ENCODE measurements around the gene MBOAT2.
"Not testable (repeated sequence)": the region's sequence is repeated elsewhere in the genome, so short reads cannot be mapped to it uniquely, and the experiment has no call there.

Gene MBOAT2, protein sequence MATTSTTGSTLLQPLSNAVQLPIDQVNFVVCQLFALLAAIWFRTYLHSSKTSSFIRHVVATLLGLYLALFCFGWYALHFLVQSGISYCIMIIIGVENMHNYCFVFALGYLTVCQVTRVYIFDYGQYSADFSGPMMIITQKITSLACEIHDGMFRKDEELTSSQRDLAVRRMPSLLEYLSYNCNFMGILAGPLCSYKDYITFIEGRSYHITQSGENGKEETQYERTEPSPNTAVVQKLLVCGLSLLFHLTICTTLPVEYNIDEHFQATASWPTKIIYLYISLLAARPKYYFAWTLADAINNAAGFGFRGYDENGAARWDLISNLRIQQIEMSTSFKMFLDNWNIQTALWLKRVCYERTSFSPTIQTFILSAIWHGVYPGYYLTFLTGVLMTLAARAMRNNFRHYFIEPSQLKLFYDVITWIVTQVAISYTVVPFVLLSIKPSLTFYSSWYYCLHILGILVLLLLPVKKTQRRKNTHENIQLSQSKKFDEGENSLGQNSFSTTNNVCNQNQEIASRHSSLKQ

GRCh38 chr2:9003616-9004337, at the start of gene MBOAT2:
TSS of gene MBOAT2 (minus strand) at chr2:9003684. CDS start at chr2:9003614, 70 bp downstream.
- peak; percentile 26 to 40 (median 36) for DNase-seq (ENCODE audit: low read depth in 2 of 3, low spot score in 2 of 3)

- DNase-seq (ENCODE audit: low read depth in 2 of 3, low spot score in 2 of 3): no peak
These were observed 49.5 kb upstream of the MBOAT2 start for GRCh38 chr2:9052821-9053533.

- not testable (repeated sequence) for DNase-seq (ENCODE audit: low read depth in 2 of 3, low spot score in 2 of 3)
These were observed 48.0 kb upstream of the MBOAT2 start for GRCh38 chr2:9051451-9051850.

DNA sequence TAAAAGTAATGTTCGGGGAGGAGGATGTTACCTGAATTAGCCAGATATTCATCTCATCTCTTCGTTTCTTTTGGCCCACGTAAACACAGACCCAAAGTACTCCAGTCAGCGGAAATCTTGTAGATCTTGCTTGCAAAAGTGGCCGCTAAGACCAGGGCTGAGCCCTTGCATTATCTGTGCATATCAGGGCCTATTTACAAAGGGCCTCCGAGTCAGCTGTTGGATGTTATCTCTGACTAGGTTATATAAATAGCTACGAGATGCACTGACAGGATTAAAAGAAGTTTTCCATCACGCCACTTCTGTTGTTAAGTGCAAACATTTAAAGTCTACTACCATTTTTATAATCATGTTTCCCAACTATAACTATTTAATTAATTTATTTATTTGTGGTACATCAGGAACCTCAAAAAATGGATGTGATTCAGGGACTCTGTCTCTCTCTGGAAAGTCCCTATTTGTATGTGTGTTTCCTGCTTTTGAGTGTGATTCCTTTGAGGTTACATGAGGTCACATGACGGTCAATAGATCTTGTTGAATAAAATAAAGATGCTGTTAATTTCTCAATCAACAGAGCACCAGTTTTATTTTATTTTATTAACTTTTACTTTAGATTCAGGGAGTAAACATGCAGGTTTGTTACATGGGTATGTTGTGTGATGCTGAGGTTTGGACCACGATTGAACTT, 46.8 kb upstream of the MBOAT2 start:
- no peak for DNase-seq (ENCODE audit: low read depth in 2 of 3, low spot score in 2 of 3)

DNA sequence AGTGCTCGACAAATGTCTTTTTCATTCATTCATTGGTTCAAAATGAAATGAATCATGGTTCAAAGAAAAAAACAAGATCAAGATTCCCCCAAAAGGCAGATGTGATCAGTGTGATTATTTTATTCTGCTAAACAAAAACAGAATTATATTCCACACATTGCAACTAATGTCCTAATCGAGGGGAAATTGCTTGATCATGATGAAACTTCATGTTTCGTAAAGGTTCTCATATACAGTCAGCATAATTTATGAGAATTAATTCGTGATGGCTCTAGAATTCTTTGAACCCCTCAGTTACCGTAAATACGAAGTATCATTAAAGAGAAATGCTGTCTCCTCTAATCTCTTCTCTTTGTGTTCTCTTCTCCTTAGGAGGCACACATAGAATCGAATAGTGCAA, 42.1 kb upstream of the MBOAT2 start:
- no peak for DNase-seq (ENCODE audit: low read depth in 2 of 3, low spot score in 2 of 3)

GRCh38 chr2:9043491-9043890, 40.0 kb upstream of the MBOAT2 start:
- not testable (repeated sequence) for DNase-seq (ENCODE audit: low read depth in 2 of 3, low spot score in 2 of 3)

DNA sequence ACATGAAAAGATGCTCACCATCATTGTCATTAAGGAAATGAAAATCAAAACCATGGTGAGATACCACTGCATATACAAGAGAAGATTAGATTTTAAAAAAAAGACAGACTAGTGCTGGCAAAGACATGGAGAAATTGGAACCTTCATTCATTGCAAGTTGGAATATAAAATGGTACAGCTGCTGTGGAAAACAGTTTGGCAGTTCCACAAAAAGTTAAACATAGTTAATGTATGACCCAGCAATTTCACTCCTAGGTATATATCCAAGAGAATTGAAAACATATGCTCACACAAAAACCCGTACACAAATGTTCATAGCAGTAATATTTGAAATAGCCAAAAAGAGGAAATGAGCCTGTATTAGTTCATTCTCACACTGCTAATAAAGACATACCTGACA, 33.7 kb upstream of the MBOAT2 start:
- DNase-seq (ENCODE audit: low read depth in 2 of 3, low spot score in 2 of 3): no peak

DNA sequence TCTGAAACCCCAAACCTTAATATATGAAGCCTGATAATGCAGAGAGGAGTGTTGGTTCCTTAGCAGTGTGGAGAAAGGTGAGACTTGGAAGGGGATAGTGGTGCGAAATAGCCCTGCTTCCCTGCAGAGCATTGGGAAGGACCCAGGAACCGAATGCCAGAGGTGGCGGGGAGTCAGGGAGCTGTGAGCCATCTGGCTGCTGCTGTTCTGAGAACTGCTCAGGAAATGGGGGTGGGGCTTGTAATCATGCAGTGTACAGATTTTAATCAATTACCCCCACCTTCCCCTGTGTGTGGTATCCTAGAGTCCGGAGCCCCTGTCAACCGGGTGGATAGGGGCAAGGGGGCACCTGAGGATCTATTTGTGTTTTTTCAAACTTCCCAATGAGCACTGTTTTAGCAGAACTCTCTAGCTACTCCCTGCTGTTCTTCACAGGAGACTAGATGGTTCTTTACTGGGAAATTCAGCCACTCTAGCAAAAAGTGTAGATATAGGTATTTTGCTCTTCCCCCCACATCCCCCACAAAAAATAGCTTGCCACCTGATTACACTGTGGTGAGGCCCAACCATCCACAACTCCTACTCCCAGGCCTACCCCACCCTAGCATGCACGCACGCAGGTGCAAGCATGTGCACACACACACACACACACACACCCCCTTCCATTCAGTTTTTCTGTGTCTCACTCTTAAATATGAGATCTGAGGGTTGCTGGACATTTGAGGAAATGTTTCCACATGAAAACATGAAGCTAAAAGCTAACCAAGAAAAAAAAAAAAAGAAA, 30.1 kb upstream of the MBOAT2 start:
- DNase-seq (ENCODE audit: low read depth in 2 of 3, low spot score in 2 of 3): no peak

GRCh38 chr2:9032536-9033255, 29.2 kb upstream of the MBOAT2 start:
- no peak for DNase-seq (ENCODE audit: low read depth in 2 of 3, low spot score in 2 of 3)

GRCh38 chr2:9032121-9032520, 28.6 kb upstream of the MBOAT2 start:
- no peak for DNase-seq (ENCODE audit: low read depth in 2 of 3, low spot score in 2 of 3)

GRCh38 chr2:9031246-9031645, 27.8 kb upstream of the MBOAT2 start:
- no peak for DNase-seq (ENCODE audit: low read depth in 2 of 3, low spot score in 2 of 3)

DNA sequence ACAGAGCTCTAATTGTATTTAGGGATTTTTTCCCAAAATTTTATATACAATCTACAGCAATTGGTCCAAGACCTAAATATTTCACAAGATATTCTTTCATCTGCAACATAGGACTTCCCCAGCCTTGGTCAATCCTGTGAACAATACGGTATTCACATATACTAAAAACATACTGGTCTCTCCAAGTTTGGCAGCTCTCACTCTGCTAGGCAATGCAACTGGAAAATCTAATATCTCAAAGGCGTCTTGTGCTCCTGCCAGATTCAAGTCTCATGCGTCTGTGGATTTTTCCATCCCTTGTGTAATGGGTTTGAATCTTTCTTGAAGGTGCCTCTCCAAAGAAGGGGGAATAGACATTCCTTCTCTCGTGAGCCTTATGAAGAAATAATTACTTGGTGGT, 27.4 kb upstream of the MBOAT2 start:
- DNase-seq (ENCODE audit: low read depth in 2 of 3, low spot score in 2 of 3): no peak

DNA sequence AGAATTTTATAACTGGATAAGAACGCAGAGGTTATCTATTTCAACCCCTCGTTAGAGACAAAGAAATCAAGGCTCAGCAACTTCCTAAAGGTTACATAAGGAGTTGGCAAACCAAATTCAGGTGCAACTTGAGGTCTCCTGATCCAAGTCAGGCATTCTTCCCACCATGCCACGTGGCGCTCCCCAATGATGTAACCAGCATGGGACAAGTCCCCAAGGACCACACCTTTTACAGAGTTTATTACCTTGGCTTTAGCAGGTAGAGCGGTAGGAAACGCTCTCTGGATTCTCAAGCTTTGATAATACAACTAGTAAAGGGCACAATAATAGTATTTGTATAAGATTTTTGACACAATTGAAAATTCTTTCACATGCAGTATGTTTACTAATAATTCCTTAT, 26.7 kb upstream of the MBOAT2 start:
- DNase-seq (ENCODE audit: low read depth in 2 of 3, low spot score in 2 of 3): no peak

DNA sequence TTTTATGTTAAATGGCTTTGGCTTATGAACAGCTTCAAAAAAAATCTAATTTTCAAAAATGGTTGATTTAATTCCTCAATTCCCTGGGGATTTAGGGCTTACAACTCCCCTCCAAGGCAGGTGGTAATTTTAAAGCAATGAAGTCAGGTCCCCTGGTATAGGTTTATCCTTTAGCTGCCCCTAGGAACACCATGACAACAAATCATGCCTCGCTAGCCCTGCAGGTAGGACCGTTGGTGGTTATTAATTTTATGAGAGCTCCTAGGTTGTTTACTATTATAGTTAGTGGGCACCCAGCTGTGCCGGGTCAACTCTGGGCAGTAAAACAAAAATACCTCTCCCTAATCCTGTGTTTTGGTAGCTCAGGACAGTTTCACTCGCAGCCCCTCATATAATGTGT, 26.2 kb upstream of the MBOAT2 start:
- no peak for DNase-seq (ENCODE audit: low read depth in 2 of 3, low spot score in 2 of 3)

- no peak for DNase-seq (ENCODE audit: low read depth in 2 of 3, low spot score in 2 of 3)
These were observed 24.4 kb upstream of the MBOAT2 start for GRCh38 chr2:9027884-9028283.

DNA sequence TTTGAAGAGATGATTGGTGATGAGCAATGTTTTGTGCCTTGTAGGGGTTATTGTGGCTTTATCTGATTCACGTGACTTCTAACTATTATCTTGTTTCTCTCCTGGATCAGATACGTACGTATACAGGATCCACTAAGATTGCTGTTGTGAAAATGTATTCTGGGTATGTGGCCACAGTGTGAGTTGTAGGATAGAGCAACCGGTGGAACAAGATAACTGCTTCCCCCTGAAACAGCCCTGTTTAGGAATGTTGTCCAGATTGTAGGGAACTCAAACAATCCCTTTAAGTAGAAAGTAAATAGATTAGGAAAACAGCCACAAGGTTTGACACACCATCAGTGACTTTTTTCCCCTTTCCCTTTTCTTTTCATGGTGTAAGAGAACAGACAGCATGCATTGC, 22.3 kb upstream of the MBOAT2 start:
- DNase-seq (ENCODE audit: low read depth in 2 of 3, low spot score in 2 of 3): no peak

- DNase-seq (ENCODE audit: low read depth in 2 of 3, low spot score in 2 of 3): no peak
These were observed 21.1 kb upstream of the MBOAT2 start for GRCh38 chr2:9024575-9024974.

- no peak for DNase-seq (ENCODE audit: low read depth in 2 of 3, low spot score in 2 of 3)
These were observed 18.2 kb upstream of the MBOAT2 start for GRCh38 chr2:9021563-9022211.

- no peak for DNase-seq (ENCODE audit: low read depth in 2 of 3, low spot score in 2 of 3)
These were observed 16.8 kb upstream of the MBOAT2 start for GRCh38 chr2:9020267-9020666.

Data from activated CD8-positive, alpha-beta memory T cell treated with anti-CD3 and anti-CD28 coated beads for 48 hours (primary cell).